ENCODE measurements around the gene MKLN1. TPM values are rescaled to one million over a fixed set of nuclear protein-coding genes. Genes with fewer than 3 reads are reported as not detected.

The MKLN1 gene
- total and polyA plus RNA-seq, 10 of the 15 experiments (the other 5 are each of a cell fraction or from before 2014, with no cell fraction given), result 13.6 to 55.8 (median 29.3) TPM

DNA sequence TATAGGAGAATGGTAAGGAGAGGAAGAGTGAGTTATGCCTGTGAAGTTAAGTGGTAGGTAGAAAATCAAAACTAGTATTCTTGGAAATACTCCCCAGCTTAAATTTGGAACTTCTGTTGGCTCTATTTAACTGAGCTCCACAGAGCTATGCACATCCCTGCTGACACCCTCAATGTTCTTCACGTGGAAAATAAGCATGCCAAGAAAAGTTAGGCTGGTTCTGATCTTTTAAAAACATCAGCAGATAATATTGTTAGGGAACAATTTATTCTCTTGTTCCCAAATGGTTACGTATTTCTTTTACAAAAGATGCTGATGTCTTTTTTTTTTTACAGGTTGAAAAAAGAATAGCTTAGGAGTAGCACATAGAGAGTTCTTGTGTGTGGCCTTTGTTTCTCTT lies 111.3 kb downstream of the MKLN1 start:
- Histone ChIP-seq H3K9ac (ENCODE audit: control insufficient read depth, insufficient read depth, low read length) (no peak overlapping the region), H4K20me1 (ENCODE audit: control insufficient read depth, insufficient read depth) (no peaks in the 10 kb centered on the region), H3K4me1 (ENCODE audit: control insufficient read depth, insufficient read depth, low read length) (no peaks in the 10 kb centered on the region), H3K27ac (ENCODE audit: control insufficient read depth, insufficient read depth) (no peak overlapping the region), H3K79me2 (ENCODE audit: control insufficient read depth, insufficient read depth, low read length) (no peaks in the 10 kb centered on the region), H3K4me3 (no peak overlapping the region), H3K9me3 (replicated peaks; ENCODE audit: control insufficient read depth, insufficient read depth, low read length) (peaks cover 2% of the 10 kb centered on the region; the same call in 2 of the 3 replicates), H2AFZ (ENCODE audit: control insufficient read depth, low read depth, low read length) (no peak overlapping the region), H3K4me2 (ENCODE audit: control insufficient read depth, insufficient read depth) (no peak overlapping the region), H3K27me3 (replicated peaks in 1 of 2; ENCODE audit: control insufficient read depth in 2 of 2, insufficient read depth in 2 of 2, low read length in 1 of 2) (no peaks in the 10 kb centered on the region), H3K36me3 (ENCODE audit: control insufficient read depth in 2 of 2, insufficient read depth in 2 of 2, low read length in 1 of 2) (peaks cover 0 to 3% of the 10 kb centered on the region in 2 experiments; a peak in 3 of 4 replicates)
- intact Hi-C loops (cut with micrococcal nuclease; ENCODE audit: unreplicated experiment), result no loop called here
- DNase-seq (ENCODE audit: low read depth, low spot score), result no peak
- FAIRE-seq, result no peak
- 100% methylated on average over 2 of the region's 2 CpGs for WGBS (ENCODE audit: insufficient coverage, insufficient replicate concordance, low lambda C conversion rate, missing lambda C conversion rate)
- no peak for ATAC-seq
- in situ Hi-C loops (cut with MboI), result no loop called here
- POLR2A ChIA-PET, result interaction anchor here (0.7 kb wide), 1 partner anchor 498 kb away, joined by 5 read pairs; no protein-coding TSS in a partner anchor
- SMC1A ChIA-PET (ENCODE audit: uncharacterized antibody, unreplicated experiment), result interaction anchor here (0.9 to 1.4 kb wide), 5 partner anchors 8 to 457 kb away, joined by 3 to 5 read pairs (median 3); no protein-coding TSS in a partner anchor
- no peak for TF ChIP-seq KAT2A (conservative IDR thresholded peaks at IDR 0.05; ENCODE audit: control insufficient read depth, low read depth, low read length)
- no peak for TF ChIP-seq GABPA (IDR thresholded peaks at IDR 0.05; ENCODE audit: low read depth)
- TF ChIP-seq, protein P1, sequence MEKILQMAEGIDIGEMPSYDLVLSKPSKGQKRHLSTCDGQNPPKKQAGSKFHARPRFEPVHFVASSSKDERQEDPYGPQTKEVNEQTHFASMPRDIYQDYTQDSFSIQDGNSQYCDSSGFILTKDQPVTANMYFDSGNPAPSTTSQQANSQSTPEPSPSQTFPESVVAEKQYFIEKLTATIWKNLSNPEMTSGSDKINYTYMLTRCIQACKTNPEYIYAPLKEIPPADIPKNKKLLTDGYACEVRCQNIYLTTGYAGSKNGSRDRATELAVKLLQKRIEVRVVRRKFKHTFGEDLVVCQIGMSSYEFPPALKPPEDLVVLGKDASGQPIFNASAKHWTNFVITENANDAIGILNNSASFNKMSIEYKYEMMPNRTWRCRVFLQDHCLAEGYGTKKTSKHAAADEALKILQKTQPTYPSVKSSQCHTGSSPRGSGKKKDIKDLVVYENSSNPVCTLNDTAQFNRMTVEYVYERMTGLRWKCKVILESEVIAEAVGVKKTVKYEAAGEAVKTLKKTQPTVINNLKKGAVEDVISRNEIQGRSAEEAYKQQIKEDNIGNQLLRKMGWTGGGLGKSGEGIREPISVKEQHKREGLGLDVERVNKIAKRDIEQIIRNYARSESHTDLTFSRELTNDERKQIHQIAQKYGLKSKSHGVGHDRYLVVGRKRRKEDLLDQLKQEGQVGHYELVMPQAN (conservative IDR thresholded peaks at IDR 0.05), result no peak
- no peak for TF ChIP-seq SMAD5 (IDR thresholded peaks at IDR 0.05; ENCODE audit: low read depth)
- TF ChIP-seq RAD51 (IDR thresholded peaks at IDR 0.05), result no peak
- no peak for TF ChIP-seq RELA (IDR thresholded peaks at IDR 0.05; ENCODE audit: borderline replicate concordance, partially characterized antibody)
- TF ChIP-seq IKZF1 (conservative IDR thresholded peaks at IDR 0.05), result no peak
- TF ChIP-seq NFYA (IDR thresholded peaks at IDR 0.05; ENCODE audit: borderline replicate concordance, low read depth, low read length), result no peak
- BruUV-seq (replicated peaks), result no TSS peak
- CTCF ChIA-PET, result interaction anchor here (0.9 to 1.2 kb wide), 3 partner anchors 20 to 456 kb away, joined by 3 read pairs; no protein-coding TSS in a partner anchor
- RAD21 ChIA-PET (ENCODE audit: unreplicated experiment), result interaction anchor here (0.7 to 1.0 kb wide), 3 partner anchors 22 to 370 kb away, joined by 3 read pairs; no protein-coding TSS in a partner anchor

Measured in GM12878 (cell line).